Measurements from ENCODE around the gene PCGF2.

PCGF2 gene

GRCh38 chr17:38766341-38766740, 18.2 kb upstream of the PCGF2 start:
- Mint-ChIP-seq H3K4me1 (peaks cover 10% of the 10 kb centered on the region), H3K4me3 (no peak overlapping the region), H3K36me3 (peaks cover 80% of the 10 kb centered on the region), H3K9me3 (no peaks in the 10 kb centered on the region), H3K27me3 (no peaks in the 10 kb centered on the region), H3K27ac (no peak overlapping the region)
- ATAC-seq, result no peak

- Mint-ChIP-seq H3K4me1 (peaks cover 11% of the 10 kb centered on the region), H3K4me3 (no peak overlapping the region), H3K9me3 (no peaks in the 10 kb centered on the region), H3K36me3 (peaks cover 60% of the 10 kb centered on the region), H3K27me3 (no peaks in the 10 kb centered on the region), H3K27ac (peak overlapping the region; percentile 41)
- no peak for ATAC-seq
Observed at GRCh38 chr17:38762231-38762630, 14.1 kb upstream of the PCGF2 start.

- H3K27me3 Mint-ChIP-seq, result no peaks in the 10 kb centered on the region
- H3K4me3 Mint-ChIP-seq, result no peak overlapping the region
- H3K36me3 Mint-ChIP-seq, result peaks cover 54% of the 10 kb centered on the region
- peak overlapping the region; percentile 41 for H3K27ac Mint-ChIP-seq
- H3K4me1 Mint-ChIP-seq, result peaks cover 8% of the 10 kb centered on the region
- no peaks in the 10 kb centered on the region for H3K9me3 Mint-ChIP-seq
- ATAC-seq, result no peak
Observed at GRCh38 chr17:38761612-38762011, 13.5 kb upstream of the PCGF2 start.

GRCh38 chr17:38753071-38753506, 5.0 kb upstream of the PCGF2 start:
- Mint-ChIP-seq H3K9me3 (no peaks in the 10 kb centered on the region), H3K4me1 (peaks cover 36% of the 10 kb centered on the region), H3K27ac (peak overlapping the region; percentile 85), H3K36me3 (peaks cover 12% of the 10 kb centered on the region), H3K4me3 (peak overlapping the region; percentile 92), H3K27me3 (peaks cover 22% of the 10 kb centered on the region)
- ATAC-seq, result no peak

- Mint-ChIP-seq H3K36me3 (peaks cover 12% of the 10 kb centered on the region), H3K27ac (peak within 1 kb of the TSS; percentile 85), H3K9me3 (no peaks in the 10 kb centered on the region), H3K4me1 (peaks cover 41% of the 10 kb centered on the region), H3K4me3 (peak within 1 kb of the TSS; percentile 92), H3K27me3 (peaks cover 28% of the 10 kb centered on the region)
- ATAC-seq, result peak; percentile 95
Observed at GRCh38 chr17:38752308-38753070, 4.4 kb upstream of the PCGF2 start, which contains the start of gene PSMB3. PSMB3 (plus strand) TSS chr17:38752741; CDS start chr17:38752827, 86 bp downstream.

GRCh38 chr17:38751808-38752307, 3.7 kb upstream of the PCGF2 start:
- peak overlapping the region; percentile 92 for H3K4me3 Mint-ChIP-seq
- H3K27ac Mint-ChIP-seq, result peak overlapping the region; percentile 85
- H3K36me3 Mint-ChIP-seq, result peaks cover 12% of the 10 kb centered on the region
- ATAC-seq, result peak; percentile 55
- peaks cover 35% of the 10 kb centered on the region for H3K27me3 Mint-ChIP-seq
- no peaks in the 10 kb centered on the region for H3K9me3 Mint-ChIP-seq
- peaks cover 45% of the 10 kb centered on the region for H3K4me1 Mint-ChIP-seq

GRCh38 chr17:38751144-38751807, 3.1 kb upstream of the PCGF2 start:
- Mint-ChIP-seq H3K27ac (peak overlapping the region; percentile 85), H3K4me1 (peaks cover 51% of the 10 kb centered on the region), H3K9me3 (no peaks in the 10 kb centered on the region), H3K4me3 (peak overlapping the region; percentile 92), H3K27me3 (peaks cover 41% of the 10 kb centered on the region), H3K36me3 (peaks cover 12% of the 10 kb centered on the region)
- ATAC-seq, result no peak

- Mint-ChIP-seq H3K36me3 (peaks cover 12% of the 10 kb centered on the region), H3K27me3 (peaks cover 47% of the 10 kb centered on the region), H3K9me3 (no peaks in the 10 kb centered on the region), H3K4me3 (peak overlapping the region; percentile 92), H3K27ac (no peak overlapping the region), H3K4me1 (peaks cover 59% of the 10 kb centered on the region)
- ATAC-seq, result no peak
Observed at GRCh38 chr17:38750312-38751121, 2.4 kb upstream of the PCGF2 start.

GRCh38 chr17:38750044-38750311, 1.8 kb upstream of the PCGF2 start:
- Mint-ChIP-seq H3K27ac (no peak overlapping the region), H3K4me1 (peaks cover 59% of the 10 kb centered on the region)

GRCh38 chr17:38749223-38750043, 1.3 kb upstream of the PCGF2 start:
- H3K36me3 Mint-ChIP-seq, result peaks cover 12% of the 10 kb centered on the region
- no peaks in the 10 kb centered on the region for H3K9me3 Mint-ChIP-seq
- H3K4me1 Mint-ChIP-seq, result peaks cover 56% of the 10 kb centered on the region
- no peak overlapping the region for H3K27ac Mint-ChIP-seq
- peak overlapping the region; percentile 61 for H3K4me3 Mint-ChIP-seq
- peaks cover 51% of the 10 kb centered on the region for H3K27me3 Mint-ChIP-seq
- ATAC-seq, result no peak

More at GRCh38 chr17:38750044-38750311, 1.8 kb upstream of the PCGF2 start:
- Mint-ChIP-seq H3K36me3 (peaks cover 12% of the 10 kb centered on the region), H3K9me3 (no peaks in the 10 kb centered on the region), H3K4me3 (no peak overlapping the region), H3K27me3 (peaks cover 47% of the 10 kb centered on the region)
- no peak for ATAC-seq

GRCh38 chr17:38748892-38749222, 721 bp upstream of the PCGF2 start:
- H3K4me3 Mint-ChIP-seq, result peak overlapping the region; percentile 15
- H3K4me1 Mint-ChIP-seq, result peaks cover 53% of the 10 kb centered on the region
- no peaks in the 10 kb centered on the region for H3K9me3 Mint-ChIP-seq
- no peak for ATAC-seq
- peaks cover 9% of the 10 kb centered on the region for H3K36me3 Mint-ChIP-seq
- no peak overlapping the region for H3K27ac Mint-ChIP-seq
- H3K27me3 Mint-ChIP-seq, result peaks cover 56% of the 10 kb centered on the region

GRCh38 chr17:38747463-38748148, 530 bp downstream of the PCGF2 start:
- H3K27ac Mint-ChIP-seq, result no peak overlapping the region

GRCh38 chr17:38746849-38747462, 1.2 kb downstream of the PCGF2 start:
- H3K27me3 Mint-ChIP-seq, result peaks cover 61% of the 10 kb centered on the region
- ATAC-seq, result peak; percentile 58
- peak overlapping the region; percentile 53 for H3K27ac Mint-ChIP-seq

More at GRCh38 chr17:38747463-38748148, 530 bp downstream of the PCGF2 start:
- Mint-ChIP-seq H3K4me1 (peaks cover 54% of the 10 kb centered on the region), H3K36me3 (peaks cover 3% of the 10 kb centered on the region), H3K27me3 (peaks cover 61% of the 10 kb centered on the region), H3K9me3 (no peaks in the 10 kb centered on the region), H3K4me3 (peak overlapping the region; percentile 79)
- no peak for ATAC-seq

More at GRCh38 chr17:38746849-38747462, 1.2 kb downstream of the PCGF2 start:
- Mint-ChIP-seq H3K4me3 (peak overlapping the region; percentile 79), H3K9me3 (no peaks in the 10 kb centered on the region), H3K4me1 (peaks cover 53% of the 10 kb centered on the region), H3K36me3 (no peaks in the 10 kb centered on the region)
